Activated T-cell treated with anti-CD3 and anti-CD28 coated beads for 48 hours (primary cell): ENCODE data around the gene WBP1.
"Not testable (repeated sequence)": the region's sequence is repeated elsewhere in the genome, so short reads cannot be mapped to it uniquely, and the experiment has no call there.

Source experiments
- DNase-seq: peaks from one replicate; pipeline ENCODE4 v3.0.0-alpha.2; 2020; ENCODE audit warnings: low read depth

WBP1 gene

DNA sequence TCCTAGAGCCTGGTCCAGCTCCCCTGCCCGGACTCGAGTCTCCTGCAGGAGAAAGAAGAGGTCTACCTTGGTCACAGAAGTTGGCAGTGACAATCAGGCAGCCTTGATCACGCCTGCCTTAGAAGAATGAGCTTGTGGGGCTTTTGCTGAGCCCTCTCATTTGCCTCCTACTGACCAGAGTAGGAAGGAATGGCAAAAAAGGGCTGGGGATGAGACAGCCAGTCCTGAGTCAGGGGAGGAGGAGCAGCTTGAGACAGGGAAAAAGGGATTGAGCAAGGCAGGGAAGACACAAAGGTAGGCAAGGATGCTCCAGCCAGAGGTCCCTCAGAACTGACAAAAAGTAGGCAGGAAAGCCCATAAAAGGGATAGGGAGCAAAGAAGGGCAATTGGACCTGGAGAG is 30.7 kb upstream of the WBP1 start:
- DNase-seq: no peak

- no peak for DNase-seq
Observed at GRCh38 chr2:74428675-74429074, 29.6 kb upstream of the WBP1 start.

DNA sequence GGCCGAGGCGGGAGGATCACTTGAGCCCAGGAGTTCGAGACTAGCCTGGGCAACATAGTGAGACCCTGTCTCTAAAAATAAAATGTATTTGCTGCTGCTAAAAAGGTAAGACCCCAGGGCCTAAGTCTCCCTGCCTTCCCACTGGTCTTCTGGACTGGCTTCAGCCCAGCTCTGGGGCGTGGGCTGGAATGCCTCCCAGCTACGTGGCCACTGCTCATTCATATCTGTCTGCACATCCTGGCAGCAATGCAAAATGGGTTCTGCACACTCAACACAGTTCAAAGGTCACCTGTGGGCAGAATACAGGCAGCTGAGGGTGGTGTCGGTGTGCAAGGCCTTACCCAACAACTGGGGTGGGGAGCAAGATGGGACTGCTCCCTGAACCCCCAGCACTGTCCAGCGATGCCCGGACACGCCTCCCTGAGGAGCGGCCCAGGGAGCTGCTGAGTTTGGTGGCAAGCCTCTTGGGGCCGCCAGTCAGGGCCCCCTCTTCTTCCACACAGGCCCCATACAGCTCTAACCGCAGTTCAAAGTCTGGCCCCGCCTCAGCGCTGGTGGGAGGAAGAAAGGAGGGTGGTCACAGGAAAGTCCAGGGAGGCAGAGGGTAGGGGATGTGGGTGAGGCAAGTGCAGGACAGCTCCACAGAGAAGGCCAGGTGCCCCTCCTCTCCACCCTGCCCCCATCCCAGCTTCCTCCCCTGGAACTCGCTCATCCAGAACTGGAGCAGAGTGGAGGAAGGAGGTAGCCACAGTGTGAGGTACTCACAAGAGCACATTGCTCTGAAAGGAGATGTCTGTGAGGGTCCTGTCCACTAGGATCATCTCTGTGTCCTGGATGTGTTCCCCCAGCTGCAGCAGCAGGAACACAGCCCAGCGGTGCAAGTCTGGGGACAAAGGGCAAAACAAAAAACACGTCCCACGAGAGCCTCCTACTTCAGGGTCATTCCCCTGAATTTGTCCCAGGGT is 28.5 kb upstream of the WBP1 start:
- no peak for DNase-seq

GRCh38 chr2:74430502-74430901 is 27.7 kb upstream of the WBP1 start:
- DNase-seq: no peak

DNA sequence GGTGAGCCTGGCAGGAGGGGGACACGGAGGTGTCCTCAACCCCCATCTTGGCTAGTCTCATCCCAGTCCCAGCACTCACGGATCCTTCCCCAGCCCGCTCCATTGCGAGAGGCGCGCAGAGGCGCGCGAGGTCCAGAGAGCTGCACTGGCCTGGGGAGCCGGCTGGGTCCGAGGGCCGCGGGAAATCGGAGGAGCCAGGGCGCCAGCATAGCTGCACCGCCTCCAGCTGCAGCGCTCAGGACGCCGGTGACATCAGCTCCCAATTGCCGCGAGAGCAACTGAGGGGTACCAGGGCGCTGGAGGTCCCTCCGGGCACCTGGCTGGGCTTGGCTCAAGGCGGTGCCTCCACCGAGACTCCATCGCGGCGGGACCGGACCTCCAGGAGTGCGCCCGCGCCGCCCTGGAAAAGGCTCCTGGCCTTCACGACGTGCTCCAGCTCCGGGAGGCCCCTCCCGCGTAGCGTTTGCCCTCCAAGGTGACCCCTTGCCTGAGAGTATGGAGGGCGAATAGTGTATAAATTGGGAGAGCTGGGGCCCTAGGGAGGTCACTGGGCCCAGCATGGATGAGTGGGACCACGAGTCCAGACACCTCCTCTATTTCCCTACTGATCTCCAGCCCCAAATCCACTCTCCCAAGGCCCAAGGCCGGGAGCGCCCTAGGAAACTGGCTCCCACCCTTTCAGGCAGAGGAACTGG is 22.0 kb upstream of the WBP1 start:
- no peak for DNase-seq

DNA sequence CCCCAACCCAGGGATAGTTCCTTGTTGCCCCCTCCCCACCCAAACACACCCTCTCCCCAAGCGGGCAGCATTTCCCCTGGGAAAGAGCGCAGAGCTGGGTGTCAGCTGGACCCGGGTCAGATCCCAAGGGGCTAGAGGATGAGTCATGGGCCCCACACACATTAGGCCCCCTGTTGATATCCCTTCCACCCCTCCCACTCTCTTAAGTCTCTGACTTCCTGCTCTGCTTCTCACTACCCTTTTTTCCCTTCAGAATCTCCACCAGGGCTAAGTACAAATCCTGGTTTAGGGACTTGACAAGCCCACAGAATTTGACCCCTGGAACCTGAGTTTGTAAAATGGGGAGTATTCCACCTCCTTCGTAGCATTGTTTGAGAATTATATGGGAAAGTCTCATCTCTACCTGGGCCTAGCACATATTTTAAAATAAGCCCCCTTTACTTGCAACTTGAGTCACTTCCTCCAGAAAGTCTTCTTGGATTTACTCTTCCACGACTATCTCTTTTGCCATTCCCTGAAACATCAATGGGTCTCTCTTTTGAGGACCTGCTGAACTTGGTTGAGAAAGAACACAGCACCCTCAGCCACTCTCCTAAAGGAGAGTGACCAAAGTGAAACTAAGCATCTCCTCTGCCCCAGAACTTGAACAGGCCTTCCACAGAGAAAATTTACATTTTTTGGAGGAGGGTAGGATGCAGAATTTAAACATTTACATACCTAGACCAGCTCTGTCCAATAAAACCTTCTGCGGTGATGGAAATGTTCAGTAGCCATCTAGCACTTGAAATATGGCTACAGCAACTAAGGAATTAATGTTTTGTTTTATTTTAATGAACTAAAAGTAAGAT is 21.2 kb upstream of the WBP1 start:
- no peak for DNase-seq

DNA sequence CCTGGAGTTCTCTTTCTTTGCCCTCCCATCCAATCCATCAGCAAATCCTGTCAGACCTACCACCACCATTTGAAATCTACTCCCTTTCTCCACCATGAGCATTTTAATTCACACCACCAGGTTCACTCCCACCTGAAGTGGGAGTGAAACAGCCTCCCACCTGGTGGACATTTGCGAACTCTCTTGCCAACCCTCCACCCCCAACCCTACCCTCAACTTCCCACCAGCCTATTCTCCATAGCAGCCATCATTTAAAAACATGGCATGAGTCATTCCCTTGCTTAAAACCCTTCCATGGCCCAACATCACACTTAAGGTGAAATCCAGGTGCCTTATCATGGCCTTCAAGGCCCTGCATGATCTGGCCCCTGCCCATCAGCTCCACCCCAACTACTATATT is 20.0 kb upstream of the WBP1 start:
- DNase-seq: no peak

- no peak for DNase-seq
Observed at GRCh38 chr2:74439373-74439772, 18.9 kb upstream of the WBP1 start.

DNA sequence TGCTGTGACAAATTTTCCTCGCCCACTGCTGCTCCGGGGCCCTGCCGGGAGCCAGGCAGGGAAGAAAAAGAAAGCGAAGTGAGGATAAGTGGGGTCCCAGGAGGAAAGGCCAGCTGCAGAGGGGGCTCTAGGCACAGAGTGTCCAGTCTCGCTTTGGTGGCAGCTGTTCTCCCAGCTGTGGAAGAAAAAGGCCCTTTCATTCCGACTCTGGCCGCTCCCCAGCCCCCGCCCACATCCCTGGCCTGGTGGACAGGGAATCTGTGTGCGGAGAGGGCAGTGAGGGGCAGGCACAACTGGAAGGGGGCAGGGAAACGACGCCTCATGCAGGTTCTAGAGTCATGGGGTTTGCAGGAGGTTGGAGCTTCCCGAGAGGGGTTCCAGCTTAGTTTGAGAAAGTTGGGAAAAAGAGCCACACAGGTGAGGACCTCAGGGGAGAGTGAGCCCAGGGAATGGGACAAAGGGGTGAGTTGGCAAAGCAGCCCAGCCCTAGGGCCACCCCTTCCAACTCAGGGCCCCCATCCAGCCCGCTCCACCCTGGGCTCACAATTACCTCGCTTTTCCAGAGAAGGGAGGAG is 18.3 kb upstream of the WBP1 start:
- DNase-seq: no peak

DNA sequence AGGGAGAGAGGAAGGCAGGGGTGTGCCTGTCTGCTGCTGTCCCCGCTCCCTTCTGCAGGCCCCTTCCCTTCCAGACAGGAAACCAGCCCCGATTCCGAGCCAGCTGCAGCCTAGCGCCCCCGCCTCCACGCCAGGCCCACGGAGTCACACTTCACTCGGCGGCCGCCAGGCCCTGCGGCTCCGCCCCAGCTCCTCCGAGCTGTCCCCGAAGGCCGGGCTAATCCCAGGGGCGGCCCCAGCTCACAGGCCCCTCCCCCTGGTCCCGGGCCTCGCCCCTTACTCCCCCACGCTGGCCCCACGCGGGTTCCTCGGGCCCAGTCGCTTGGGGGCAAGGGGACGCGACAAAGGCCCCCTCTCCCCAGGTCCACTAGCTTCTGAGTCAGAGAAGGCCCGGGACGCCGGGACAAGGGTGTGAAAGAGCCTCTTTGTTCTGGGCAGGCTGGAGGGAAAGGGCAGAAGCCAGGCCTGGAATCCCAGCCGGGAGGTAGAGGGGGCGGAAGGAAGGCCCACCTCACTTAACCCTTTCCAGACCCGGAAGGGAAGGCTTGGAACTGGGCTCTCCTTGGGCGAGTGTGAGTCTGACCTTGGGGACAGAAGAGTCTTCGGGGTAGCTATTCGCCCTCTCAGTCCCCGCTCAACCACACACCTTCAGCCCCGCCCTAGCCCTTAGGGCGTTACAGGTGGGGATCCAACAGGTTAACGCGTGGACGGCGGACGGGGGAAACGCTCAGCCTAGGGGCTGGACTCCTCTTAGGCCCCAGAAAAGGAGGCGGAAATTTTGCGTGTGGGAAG is 17.7 kb upstream of the WBP1 start:
- DNase-seq: peak; percentile 63

DNA sequence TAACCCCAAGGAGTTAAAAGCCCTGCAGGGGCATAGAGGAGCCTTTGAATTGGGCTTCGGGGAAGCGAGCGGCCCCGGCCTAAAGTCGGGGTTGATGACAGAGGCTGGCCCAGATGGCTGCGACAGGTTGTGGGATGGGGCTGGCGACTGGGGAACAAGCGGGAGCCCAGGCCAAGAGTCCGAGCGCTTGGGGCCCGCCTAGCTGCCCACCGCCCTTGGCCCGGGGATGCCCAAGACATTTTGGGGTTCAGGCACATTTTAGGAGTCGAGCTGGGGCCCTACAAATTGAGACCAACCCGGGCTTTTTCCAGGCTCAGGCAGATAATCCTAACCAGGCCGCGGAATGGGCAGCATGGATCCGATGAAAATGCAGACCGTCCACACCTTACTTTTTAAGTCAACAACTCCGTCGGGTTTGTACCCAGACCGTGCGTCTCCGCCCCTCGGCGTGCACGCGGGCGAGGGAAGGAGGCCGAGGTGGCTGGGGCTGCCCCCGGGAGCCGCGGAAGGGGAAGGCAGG is 17.0 kb upstream of the WBP1 start:
- DNase-seq: no peak

DNA sequence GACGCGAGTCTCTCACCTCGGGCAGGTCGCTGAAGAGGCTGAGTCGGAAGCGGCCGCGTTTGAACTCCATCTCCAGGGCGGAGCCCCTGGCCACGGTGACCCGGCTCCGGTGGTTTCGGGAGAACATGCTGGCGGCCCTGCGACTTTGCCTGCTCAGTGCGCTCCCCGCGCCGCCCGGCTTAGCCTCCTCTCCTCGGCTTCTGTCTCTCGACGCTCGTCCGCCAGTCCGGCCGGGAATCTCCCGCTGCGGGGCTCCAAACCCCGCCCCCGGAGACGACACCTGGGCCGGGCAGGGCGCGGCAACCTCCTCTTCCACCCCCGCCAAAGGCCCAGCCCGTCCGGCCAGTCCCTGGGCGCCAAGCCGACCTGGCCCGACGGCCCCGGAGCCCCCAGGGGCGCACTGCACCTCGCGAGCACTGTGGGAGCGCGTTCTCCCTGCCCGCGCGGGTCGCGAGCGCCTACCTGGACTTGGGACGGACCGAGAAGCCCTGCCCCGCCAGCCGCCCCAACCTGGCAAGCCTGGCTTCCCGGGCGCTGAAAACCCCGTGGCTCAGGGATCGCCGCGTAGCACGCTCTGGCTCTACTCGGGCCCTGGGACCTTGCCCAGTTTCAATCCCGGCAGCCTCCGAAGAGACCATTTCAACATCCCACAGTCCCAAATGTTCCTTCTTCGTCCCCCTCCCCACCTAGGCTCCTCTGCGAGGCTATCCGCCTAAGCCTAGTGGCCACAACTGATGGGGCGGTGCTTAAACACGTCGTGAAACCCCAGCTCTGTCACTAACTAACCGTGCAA is 16.4 kb upstream of the WBP1 start, which contains the start of gene RTKN:
TSS of gene RTKN (minus strand) at position 248 of the 793 bp plus-strand sequence. CDS start at position 127, 121 bp downstream.
- DNase-seq: no peak

GRCh38 chr2:74442483-74443297 is 15.5 kb upstream of the WBP1 start:
- not testable (repeated sequence) for DNase-seq

DNA sequence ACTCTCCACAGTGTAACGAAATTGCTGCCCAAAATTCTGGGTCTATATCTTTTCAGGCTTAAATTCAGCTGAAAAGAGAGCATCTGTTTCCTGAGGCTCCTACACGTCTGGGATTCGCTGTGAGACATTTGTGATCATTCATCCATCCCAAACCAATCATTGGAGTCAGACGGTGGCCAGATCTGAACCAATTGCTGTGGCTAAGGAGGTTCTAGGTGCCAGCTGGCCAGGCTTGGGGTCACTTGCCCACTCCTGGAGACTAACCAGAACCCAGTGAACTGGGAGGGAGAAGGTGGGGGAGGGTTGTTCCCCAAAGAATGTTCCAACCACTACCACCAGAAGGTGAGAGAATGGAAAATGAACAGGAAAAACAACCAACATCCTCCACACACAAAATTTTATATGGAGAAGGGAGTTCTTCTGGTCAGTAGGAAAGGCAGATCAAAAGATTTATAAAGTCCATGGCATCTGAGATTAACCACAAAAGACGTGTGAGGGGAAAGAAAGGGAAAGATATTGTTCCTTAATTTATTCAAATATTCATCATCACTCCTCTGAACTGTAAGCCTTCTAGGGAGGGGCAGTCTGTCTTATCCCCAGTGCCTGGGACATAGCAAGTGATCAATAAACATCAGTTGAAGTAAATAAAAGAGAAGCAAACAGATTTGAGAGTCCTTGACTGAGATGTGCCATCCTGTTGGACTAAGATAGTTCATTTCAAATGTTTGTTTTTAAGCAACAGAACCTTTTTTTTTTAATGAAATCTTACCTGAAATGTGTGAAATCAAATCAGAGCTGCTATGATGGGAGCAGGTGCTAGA is 13.5 kb upstream of the WBP1 start:
- DNase-seq: no peak

DNA sequence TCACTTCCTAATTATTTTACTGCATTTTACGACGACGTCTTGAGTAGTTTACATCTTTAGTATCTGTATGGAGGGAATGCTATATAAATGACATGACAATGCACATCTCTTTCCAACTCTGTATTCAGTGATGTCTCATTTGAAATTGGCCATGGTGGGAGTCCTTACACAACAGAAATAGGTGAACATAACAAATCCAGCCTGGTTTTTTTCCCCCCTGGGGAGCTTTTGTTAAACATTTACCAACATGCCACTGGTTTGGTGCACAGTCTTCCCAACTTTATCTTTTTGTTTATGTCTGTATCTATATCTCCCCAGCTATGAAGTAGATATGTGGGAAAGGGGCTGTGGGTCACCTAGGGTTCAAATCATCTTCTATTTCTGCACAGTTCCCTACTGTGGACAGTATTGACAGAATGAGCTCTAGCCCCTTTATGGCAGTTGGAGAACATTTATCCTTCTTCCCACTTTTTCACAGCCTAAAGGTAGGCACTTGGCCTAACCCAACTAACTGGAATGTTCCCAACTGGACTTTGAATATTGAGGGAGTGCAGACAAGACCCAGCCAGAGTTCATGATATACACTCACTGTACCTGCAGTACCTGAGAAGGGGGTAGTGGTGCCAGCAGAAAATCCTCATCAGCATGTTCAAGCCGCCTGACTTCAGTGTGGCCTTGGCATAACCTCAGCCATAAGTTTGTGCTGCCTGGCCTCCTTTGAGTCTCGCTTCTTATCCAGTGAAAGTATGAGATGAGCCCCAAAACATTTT is 10.8 kb upstream of the WBP1 start:
- no peak for DNase-seq

DNA sequence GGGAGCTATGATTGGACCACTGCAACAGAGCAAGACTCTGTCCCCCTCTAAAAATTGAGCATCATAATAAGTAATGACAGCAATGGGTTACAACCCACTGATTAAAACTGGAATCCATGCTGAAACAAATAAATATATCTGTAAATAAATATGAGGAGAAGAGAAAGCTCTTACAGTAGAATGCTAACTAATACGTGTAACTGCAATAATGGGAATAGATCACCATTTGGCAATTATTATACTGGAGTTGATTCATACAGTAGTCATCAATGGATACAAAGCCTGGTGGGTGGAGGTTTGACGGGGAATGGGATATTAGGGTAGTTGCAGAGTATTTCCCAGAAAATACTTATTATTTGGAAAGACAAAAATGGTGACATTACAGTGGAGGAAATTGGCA is 9.5 kb upstream of the WBP1 start:
- DNase-seq: no peak

DNA sequence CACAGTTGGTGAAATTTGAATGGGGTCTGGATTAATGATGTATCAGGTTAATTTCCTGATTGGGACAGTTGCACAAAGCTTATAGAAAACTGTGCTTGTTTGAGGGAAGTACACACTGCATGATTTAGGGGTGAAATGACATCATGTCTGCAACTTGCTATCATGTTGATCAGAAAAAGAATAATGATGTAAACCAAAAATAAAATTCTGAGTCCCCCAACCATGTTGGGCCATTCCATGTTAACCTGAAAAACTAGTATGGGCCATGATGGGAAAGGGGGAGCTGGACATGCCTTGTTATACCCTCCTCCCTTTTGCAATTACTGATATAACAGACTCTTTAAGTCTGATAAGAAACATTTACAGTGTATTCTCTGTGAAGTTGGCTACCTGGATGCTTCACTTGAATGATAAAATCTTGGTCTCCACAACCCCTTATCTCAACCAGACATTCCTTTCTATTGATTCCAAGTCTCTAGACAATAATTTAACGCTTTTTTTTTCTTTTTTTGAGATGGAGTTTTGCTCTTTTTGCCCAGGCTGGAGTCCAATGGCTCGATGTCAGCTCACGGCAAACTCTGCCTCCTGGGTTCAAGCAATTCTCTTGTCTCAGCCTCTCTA is 7.6 kb upstream of the WBP1 start:
- DNase-seq: no peak
